Stimulated activated CD8-positive, alpha-beta memory T cell treated with anti-CD3 and anti-CD28 coated beads, Interleukin-4, amount 100 ng/mL, for 1 hour (primary cell): ENCODE results near the gene PPP1R8.
"Not testable (repeated sequence)": the region's sequence is repeated elsewhere in the genome, so short reads cannot be mapped to it uniquely, and the experiment has no call there.

Experiments used
- DNase-seq, 2 donors: peaks; one replicate each; pipeline ENCODE4 v3.0.0-alpha.2; 2020; ENCODE audit warnings: low read depth in 2 of 2, low spot score in 1 of 2

The PPP1R8 gene

GRCh38 chr1:27831568-27832410 lies 1.2 kb downstream of the PPP1R8 start:
- no peak for DNase-seq

GRCh38 chr1:27832762-27833161 lies 2.2 kb downstream of the PPP1R8 start:
- no peak for DNase-seq

DNA sequence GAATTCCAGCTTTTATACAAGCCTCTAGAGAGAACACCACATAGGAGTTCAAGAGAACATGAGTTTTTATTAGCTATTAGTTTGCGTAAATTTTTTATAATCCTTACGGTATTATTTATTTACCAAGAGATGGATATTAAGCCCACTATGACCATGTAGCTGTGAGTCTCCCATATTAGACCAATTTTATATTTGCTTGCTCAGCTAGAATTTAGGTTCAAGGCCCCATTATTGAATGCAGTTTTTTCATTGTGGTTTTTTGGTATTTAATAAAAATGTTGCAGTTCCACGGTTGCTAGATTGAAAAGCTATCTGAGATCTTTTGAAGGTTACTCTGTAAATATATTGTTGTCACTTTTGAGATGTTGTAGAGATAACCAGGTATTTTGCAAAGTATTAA lies 2.9 kb downstream of the PPP1R8 start:
- no peak for DNase-seq

GRCh38 chr1:27835046-27835445 lies 4.5 kb downstream of the PPP1R8 start:
- DNase-seq, result no peak

DNA sequence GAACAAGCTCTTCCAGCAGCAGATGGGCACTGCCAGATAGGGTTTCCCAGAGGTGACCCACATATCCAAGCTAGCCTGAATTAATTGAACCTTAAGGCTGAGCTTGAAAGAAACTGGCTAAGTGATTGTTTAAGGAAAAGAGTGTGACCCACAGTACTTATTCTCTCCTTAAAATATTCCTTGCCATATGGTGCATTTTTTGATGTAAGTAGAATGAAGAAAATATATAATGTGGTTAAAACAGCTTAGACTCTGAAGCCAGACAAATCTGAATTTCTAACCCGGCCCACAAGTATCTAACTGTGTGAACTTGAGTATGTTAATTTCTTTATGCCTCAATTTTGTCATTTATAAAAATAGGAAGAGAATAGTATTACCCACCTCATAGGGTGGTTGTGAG lies 4.9 kb downstream of the PPP1R8 start:
- no peak for DNase-seq

DNA sequence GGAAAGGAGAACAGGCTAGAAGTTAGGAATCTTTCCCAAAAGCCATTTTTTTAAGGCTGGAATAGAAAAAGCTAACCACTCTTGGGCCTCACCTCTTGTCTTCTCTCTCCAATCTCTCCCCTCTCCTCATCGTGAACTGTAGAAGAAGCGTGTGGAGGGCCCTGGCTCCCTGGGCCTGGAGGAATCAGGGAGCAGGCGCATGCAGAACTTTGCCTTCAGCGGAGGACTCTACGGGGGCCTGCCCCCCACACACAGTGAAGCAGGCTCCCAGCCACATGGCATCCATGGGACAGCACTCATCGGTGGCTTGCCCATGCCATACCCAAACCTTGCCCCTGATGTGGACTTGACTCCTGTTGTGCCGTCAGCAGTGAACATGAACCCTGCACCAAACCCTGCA lies 19.4 kb downstream of the PPP1R8 start:
- DNase-seq, result no peak

GRCh38 chr1:27855085-27855484 lies 24.5 kb downstream of the PPP1R8 start:
- no peak for DNase-seq

- no peak for DNase-seq
Measured at GRCh38 chr1:27856561-27857343, 26.2 kb downstream of the PPP1R8 start.

DNA sequence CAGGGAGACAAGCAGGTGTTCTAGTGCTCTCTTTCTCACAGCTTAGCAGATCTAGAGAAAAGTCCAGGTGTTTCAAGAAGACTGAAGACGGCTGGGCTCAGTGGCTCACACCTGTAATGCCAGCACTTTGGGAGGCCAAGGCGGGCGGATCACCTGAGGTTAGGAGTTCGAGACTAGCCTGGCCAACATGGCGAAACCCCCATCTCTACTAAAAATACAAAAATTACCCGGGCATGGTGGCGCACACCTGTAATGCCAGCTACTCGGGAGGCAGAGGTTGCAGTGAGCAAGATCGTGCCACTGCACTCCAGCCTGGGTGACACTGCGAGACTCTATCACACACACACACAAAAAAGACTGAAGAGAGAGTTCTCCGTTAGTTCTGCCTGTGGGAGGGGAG lies 27.0 kb downstream of the PPP1R8 start:
- not testable (repeated sequence) for DNase-seq

- DNase-seq, result peak; percentile 70 to 76
Measured at GRCh38 chr1:27858072-27858948, 27.7 kb downstream of the PPP1R8 start.

DNA sequence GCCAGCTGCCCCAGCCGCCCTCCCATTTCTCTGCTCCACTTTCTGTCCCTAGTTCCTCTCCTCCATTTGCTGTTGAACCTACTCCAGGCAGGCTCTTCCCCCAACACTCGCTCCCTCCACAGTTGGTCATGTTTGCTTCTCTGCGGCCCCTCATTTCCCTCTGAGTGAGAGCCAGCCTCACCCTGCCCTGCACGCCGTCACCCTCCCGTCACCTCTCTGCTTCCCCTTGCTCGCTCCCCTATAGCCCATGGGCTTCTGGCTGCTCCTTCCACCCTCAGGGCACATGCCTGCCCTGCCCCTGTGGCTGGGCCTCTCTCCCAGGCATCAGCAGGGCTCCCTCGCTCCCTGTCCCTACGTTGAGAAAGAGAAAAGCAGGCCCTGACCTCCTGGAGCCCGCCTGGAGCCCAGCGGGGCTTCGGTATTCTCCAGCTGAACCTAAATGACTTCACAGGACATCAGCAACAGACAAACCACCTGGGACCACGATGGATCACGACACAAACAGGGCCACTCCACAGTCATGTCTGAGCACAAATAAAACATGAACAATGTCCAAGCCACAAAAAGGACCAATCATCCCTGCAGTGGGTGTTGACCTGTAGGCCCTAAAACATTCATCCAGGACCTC lies 28.5 kb downstream of the PPP1R8 start:
- no peak for DNase-seq

- no peak for DNase-seq
Measured at GRCh38 chr1:27861436-27861835, 30.9 kb downstream of the PPP1R8 start.

DNA sequence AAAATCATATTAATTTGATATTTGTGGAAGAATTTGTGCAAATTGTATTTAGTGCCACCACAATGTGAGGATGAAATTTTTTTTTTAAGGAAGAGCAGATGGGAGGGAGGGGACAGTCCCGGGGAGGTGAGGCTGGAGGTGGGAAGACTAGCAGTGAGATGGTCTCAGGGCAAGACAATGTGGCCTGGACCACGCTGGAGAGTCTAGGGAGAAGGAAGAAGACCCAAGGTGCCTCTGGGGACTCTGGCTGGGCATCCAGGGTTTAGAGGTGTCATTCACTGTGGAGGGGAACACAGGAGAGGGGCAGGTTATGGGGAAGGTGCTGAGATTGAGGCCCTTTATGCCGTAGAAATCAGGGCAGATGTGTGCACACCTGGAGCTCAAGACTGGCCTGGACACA lies 31.4 kb downstream of the PPP1R8 start:
- no peak for DNase-seq

DNA sequence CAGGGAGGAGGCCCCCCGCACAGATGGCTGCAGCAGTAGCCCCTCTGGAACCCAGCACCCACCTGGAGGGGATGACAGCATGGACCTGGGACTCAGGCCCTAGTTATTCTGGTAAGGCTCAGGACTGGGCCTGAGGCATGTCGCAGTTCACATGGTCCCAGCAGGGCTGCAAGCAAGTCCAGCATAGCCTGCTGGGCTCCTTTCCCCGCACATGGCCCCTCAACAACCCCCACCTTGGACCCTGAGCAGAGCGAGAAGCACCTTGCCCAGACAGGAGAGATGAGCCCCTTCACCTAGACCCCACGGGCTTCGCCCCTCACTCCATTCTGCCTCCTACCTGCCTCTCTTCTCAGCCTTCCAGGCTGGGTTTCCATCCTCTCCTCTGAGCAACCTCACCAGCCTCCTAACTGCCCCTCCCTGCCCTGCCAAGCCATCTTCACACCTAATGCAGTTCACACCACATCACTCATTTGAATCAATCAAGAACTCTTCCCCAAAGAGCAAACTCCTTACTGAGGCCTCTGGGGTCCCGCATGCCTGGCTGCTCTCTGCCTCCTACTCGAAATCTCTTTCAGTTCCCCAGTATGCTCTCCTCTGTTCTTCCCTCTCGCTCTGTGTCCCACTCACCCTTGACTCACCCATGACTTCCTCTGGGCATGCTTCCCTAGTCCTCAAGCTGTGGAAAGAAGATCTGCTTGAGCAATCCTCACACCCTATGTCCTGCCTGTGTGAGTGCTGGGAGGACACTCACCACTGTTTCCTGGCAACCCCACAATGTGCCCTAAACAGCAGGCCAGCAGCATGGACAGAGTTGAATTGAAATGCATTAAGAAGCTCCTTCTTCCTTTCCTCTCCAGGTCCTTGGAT lies 32.3 kb downstream of the PPP1R8 start:
- DNase-seq, result no peak

DNA sequence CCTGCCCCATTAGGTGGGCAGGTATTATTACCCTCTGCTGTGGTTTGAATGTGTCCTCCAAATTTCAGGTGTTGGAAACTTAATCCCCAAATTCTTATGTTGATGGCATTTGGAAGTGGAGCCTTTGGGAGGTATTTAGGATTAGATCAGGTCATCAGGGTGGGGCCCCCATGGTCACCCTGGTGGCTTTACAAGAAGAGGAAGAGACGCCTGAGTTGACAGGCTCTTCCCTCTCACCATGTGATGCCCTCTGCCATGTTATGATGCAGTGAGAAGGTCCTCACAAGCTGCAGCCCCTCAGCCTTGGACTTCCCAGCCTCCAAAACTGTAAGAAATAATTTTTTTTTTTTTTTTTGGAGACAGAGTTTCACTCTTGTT lies 32.9 kb downstream of the PPP1R8 start:
- no peak for DNase-seq

DNA sequence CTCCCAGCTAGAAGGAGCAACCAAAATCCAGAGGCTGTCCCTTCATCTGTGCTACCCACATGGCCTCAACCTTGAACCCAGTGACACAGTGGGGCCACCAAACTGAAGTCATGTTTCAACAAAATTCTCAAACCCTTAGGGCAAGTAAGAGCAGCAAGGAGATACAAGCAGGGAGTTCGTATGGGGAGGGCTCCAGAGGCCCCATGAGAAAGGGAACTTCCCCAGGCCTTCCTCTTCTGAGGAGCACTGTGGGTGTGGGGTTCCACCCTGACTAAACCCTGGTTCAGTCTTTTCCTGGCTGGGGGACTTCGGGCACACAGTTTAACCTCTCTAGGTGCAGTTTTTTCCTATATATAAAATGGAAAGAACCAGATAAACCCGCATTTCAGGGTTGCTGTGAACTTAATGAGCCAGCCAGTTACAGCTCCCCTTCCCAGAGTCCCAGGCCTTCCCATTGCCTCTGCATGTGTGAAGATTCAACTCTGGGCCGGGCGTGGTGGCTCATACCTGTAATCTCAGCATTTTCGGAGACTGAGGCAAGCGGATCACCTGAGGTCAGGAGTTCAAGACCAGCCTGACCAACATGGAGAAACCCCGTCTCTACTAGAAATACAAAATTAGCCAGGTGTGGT lies 33.8 kb downstream of the PPP1R8 start:
- no peak for DNase-seq

DNA sequence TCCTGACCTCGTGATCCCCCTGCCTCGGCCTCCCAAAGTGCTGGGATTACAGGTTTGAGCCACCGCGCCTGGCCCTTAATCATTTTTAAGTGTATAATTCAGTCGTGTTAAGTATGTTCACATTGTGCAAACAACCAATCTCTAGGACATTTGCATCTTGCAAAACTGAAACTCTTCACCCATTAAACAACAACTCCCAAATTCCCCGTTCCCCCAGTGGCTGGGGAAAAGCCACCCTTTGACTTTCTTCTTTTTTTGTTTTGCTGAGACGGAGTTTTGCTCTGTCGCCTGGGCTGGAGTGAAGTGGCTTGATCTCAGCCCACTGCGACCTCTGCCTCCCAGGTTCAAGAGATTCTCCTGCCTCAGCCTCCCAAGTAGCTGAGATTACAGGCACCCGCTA lies 35.2 kb downstream of the PPP1R8 start:
- no peak for DNase-seq

DNA sequence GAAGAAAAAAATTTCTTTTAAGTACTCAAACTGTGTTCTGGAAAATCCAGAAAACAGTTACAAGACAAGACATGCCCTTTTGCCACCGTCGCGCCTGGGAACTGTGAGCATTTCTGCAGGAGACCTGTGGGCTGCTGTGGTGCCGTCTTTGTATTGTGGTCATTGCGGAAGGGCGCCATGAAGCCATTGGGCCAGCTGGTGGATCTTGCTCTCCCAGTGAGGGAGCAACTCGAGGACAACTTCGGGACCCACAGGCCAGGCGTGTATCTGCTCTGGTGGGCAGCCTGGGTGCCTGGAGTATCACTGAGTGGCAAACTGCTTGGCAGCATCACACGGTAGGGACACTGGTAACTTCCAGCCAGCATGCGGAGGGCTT lies 38.0 kb downstream of the PPP1R8 start:
- DNase-seq, result no peak

- peak; percentile 30 to 37 for DNase-seq
Measured at GRCh38 chr1:27868932-27869718, 38.5 kb downstream of the PPP1R8 start.
